Right lung (tissue), 5 donors: ENCODE data around the gene PROSER2. TPM values are rescaled to one million over a fixed set of nuclear protein-coding genes. Genes with fewer than 3 reads are reported as not detected.

Source experiments
- DNase-seq, 2 donors: peaks; one replicate each; pipeline ENCODE4 v3.0.0-alpha.2; 2013
- polyA plus RNA-seq, 5 donors: library from polyadenylated mRNA; unstranded; fragments of 120-200 nt; gene quantifications; one replicate each; pipeline versions ENCODE4 v1.2.1 to v1.2.3, GENCODE V29; 2013; ENCODE audit warnings: inconsistent platforms in 1 of 5, low replicate concordance in 1 of 5; ENCODE audit not compliant: insufficient read length in 5 of 5, insufficient read depth in 1 of 5

PROSER2 gene
- polyA plus RNA-seq, 5 donors, result 2.1 to 3.4 (median 2.8) TPM

- no peak for DNase-seq
Measured at GRCh38 chr10:11864727-11865126, 41.6 kb downstream of the PROSER2 start.

GRCh38 chr10:11865561-11865960 is 42.4 kb downstream of the PROSER2 start:
- no peak for DNase-seq

- no peak for DNase-seq
Measured at GRCh38 chr10:11866199-11866925, 43.2 kb downstream of the PROSER2 start.

GRCh38 chr10:11869219-11869618 is 46.1 kb downstream of the PROSER2 start:
- DNase-seq, result no peak

- peak in 1 of 2 donors; percentile 30 for DNase-seq
Measured at GRCh38 chr10:11869743-11870460, 46.7 kb downstream of the PROSER2 start.

GRCh38 chr10:11870461-11870780 is 47.3 kb downstream of the PROSER2 start:
- DNase-seq, result no peak

GRCh38 chr10:11870900-11871400 is 47.8 kb downstream of the PROSER2 start:
- DNase-seq, result no peak

- no peak for DNase-seq
Measured at GRCh38 chr10:11871466-11871865, 48.3 kb downstream of the PROSER2 start.

GRCh38 chr10:11874568-11875493 is 51.7 kb downstream of the PROSER2 start:
- DNase-seq, result peak in 1 of 2 donors; percentile 53

- peak; percentile 53 to 68 for DNase-seq
Measured at GRCh38 chr10:11875494-11876281, 52.5 kb downstream of the PROSER2 start.

- no peak for DNase-seq
Measured at GRCh38 chr10:11876324-11876723, 53.2 kb downstream of the PROSER2 start.

GRCh38 chr10:11876805-11877590 is 53.8 kb downstream of the PROSER2 start:
- no peak for DNase-seq

- DNase-seq, result no peak
Measured at GRCh38 chr10:11877591-11877905, 54.4 kb downstream of the PROSER2 start.

- DNase-seq, result no peak
Measured at GRCh38 chr10:11878776-11879175, 55.6 kb downstream of the PROSER2 start.

- DNase-seq, result no peak
Measured at GRCh38 chr10:11879387-11880094, 56.4 kb downstream of the PROSER2 start.

- no peak for DNase-seq
Measured at GRCh38 chr10:11880151-11881029, 57.2 kb downstream of the PROSER2 start.

GRCh38 chr10:11881030-11881476 is 57.9 kb downstream of the PROSER2 start:
- no peak for DNase-seq

GRCh38 chr10:11881477-11882417 is 58.6 kb downstream of the PROSER2 start:
- DNase-seq, result no peak
